Right atrium auricular region (tissue), 2 donors: Measurements from ENCODE around the gene LMO4. TPM values are rescaled to one million over a fixed set of nuclear protein-coding genes. Genes with fewer than 3 reads are reported as not detected.

Experiments
- DNase-seq: peaks from one replicate; pipeline ENCODE4 v3.0.0-alpha.2; 2019; ENCODE audit warnings: low spot score
- H3K27ac ChIP-seq, 2 donors: fragments of 200-600 bp; sonication (generic); 1 replicate in 1 of 2; 2 replicates in 1 of 2; pipeline ENCODE4 v1.5.1; 2016 to 2019
- H3K27me3 ChIP-seq, 2 donors: fragments of 200-600 bp; sonication (generic); one replicate each; pipeline versions ENCODE4 v1.5.1 to v1.6.0; 2017 to 2019
- H3K36me3 ChIP-seq: fragments of 200-600 bp; sonication (generic); one replicate; pipeline ENCODE4 v1.5.1; 2016
- H3K4me1 ChIP-seq, 2 donors: fragments of 200-600 bp; sonication (generic); one replicate each; pipeline versions ENCODE4 v1.5.1 to v1.6.0; 2017 to 2019
- H3K4me3 ChIP-seq, 2 donors: fragments of 200-600 bp; sonication (generic); 1 replicate in 1 of 2; 2 replicates in 1 of 2; pipeline ENCODE4 v1.5.1; 2017 to 2019; ENCODE audit warnings: mild to moderate bottlenecking in 1 of 2, moderate library complexity in 1 of 2
- H3K9me3 ChIP-seq, 2 donors: fragments of 200-600 bp; sonication (generic); one replicate each; pipeline ENCODE4 v1.5.1; 2019
- total RNA-seq, 2 donors: library from RNA; depleted of rRNA; stranded (reverse); fragments of >200 nt; gene quantifications; one replicate each; pipeline ENCODE4 v1.1.0, GENCODE V29; 2016
- TF ChIP-seq, protein P1 (sequence below), 2 donors: fragments of 200-600 bp; sonication (generic); IDR thresholded peaks; one replicate each; pipeline ENCODE4 v1.5.1; 2019; ENCODE audit warnings: antibody characterized with exemption in 2 of 2

Gene LMO4
- total RNA-seq, 2 donors from 2014 or later, result 32.7 to 47.7 TPM

DNA sequence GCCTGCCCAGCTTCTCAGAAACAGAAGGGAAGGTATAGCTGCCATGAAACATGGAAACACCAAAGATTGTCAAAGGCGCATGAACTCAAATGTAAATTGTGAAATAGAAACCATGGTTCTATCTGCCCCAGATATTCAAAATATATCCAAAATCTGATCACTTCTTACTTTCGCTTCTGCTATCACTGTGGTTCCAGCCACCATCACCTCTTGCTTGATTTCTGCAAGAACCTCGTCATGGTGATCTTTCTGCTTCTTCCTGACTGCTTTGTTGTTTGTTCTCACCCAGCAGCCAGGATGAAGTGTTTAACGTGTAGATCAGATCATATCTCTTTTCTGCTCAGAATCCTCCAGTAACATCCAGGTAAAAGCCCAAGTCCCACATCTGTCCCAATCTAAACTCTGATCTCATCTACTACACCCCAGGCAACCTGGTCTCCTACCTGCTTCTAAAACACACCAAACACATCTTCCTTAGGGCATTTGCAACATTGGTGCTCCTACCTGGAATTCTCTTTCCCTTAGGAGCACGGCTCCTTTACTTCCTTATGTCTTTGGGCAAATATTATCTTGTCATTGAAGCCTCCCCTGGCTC lies 10.5 kb upstream of the LMO4 start:
- Histone ChIP-seq H3K9me3 (no peaks in the 10 kb centered on the region), H3K27me3 (no peaks in the 10 kb centered on the region), H3K27ac (no peak overlapping the region), H3K4me3 (no peak overlapping the region), H3K36me3 (no peaks in the 10 kb centered on the region), H3K4me1 (no peaks in the 10 kb centered on the region)
- TF ChIP-seq, protein P1, sequence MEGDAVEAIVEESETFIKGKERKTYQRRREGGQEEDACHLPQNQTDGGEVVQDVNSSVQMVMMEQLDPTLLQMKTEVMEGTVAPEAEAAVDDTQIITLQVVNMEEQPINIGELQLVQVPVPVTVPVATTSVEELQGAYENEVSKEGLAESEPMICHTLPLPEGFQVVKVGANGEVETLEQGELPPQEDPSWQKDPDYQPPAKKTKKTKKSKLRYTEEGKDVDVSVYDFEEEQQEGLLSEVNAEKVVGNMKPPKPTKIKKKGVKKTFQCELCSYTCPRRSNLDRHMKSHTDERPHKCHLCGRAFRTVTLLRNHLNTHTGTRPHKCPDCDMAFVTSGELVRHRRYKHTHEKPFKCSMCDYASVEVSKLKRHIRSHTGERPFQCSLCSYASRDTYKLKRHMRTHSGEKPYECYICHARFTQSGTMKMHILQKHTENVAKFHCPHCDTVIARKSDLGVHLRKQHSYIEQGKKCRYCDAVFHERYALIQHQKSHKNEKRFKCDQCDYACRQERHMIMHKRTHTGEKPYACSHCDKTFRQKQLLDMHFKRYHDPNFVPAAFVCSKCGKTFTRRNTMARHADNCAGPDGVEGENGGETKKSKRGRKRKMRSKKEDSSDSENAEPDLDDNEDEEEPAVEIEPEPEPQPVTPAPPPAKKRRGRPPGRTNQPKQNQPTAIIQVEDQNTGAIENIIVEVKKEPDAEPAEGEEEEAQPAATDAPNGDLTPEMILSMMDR (IDR thresholded peaks at IDR 0.05), result no peak
- no peak for DNase-seq

DNA sequence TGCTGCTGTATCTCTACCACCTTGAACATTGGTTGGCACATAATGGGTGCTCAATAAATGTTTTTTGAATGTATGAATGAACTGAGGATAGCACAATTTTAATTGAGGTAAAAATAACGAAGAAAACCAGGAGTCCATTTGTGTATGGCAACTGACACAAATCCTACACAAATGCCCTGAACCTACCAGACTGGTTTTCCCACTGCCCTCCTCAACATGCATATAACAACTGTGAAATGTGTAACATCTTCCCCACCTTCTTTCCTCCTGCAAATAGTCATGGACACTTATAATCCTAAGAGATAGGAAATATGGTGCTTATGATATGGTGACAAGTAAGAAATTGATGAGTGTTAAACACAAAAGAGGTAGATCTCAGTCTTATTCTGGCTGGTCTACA lies 9.9 kb upstream of the LMO4 start:
- Histone ChIP-seq H3K36me3 (no peaks in the 10 kb centered on the region), H3K27me3 (no peaks in the 10 kb centered on the region), H3K27ac (no peak overlapping the region), H3K9me3 (no peaks in the 10 kb centered on the region), H3K4me1 (no peaks in the 10 kb centered on the region), H3K4me3 (no peak overlapping the region)
- TF ChIP-seq, protein P1 (IDR thresholded peaks at IDR 0.05), result no peak
- DNase-seq, result no peak

DNA sequence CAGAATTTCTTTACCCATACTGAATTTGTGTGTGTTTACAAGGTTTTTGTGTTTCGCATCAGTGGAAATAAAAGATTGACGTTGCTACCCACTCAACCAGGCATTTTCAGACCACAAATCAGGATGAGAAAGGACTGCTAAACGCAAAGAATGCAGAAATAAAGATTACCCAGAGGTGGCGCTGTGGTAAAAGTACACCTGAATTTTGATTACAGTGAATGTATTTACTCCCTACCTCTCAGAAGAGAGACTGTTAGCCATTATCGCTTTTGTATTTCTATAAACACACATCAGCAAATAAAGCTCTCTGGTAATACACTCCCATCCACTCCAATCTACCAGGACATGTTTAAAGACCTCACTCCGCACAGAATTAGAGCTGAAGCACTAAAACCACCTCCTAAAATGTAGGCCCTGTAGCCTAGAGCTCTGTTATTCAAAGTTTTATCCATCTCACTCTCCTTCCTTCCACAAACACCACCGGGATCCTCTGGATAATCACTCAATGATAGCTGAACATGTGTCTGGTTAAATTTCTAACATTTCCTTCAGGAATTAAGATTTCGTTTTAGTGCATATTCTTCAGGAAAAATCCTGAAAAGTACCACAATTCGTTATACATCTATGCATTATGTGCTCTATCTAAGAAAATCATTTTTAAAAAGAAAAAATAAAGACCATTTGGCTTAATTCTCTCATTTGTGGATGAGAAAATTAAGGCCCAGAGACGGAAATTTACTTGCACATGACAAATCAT lies 2.5 kb upstream of the LMO4 start:
- Histone ChIP-seq H3K27me3 (no peaks in the 10 kb centered on the region), H3K36me3 (no peaks in the 10 kb centered on the region), H3K4me3 (no peak overlapping the region), H3K9me3 (no peaks in the 10 kb centered on the region), H3K27ac (no peak overlapping the region), H3K4me1 (peaks cover 0 to 8% of the 10 kb centered on the region in 2 donors)
- DNase-seq, result no peak
- TF ChIP-seq, protein P1 (IDR thresholded peaks at IDR 0.05), result peak; percentile 71 to 86

DNA sequence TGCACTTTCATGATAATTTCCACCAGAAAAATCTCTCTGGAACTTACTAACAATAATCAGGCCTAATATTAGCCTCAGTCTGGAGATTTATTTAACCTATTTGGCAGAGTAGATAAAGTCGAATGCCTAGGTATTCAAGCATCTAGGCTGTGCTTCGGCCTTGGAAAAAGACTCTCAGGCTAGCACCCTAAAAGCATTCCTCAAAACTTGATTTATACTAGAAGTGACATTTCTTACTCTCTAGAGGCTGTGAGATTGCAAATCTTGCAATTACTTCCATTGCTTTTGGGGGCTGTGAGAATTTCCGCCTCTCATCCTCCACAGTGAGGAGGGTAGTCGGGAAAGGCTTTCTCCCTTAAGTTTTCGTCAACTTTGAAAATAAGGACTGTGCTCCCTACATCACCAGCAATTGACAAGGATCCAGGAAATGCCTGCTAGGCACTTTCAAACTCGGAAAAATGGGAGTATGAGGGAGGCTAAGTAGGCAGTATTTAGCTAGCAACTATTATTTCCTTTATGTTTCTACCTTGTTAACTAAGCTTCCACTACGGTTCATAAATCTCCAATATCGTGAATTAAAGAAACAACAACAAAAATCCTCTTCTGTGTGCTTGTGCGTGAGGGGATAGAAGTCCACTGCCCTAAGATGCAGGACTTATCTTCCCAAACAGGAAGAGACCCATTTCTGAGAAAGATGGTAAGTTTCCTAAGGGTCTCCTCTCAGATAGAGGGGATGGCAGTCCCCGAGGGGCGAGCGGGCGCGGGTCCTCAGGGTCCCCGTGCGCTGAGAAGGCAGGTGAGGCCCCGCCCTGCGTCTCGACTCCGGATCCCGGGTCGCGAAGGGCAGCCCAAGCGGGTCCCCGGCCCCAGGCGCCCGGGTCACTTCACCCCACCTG lies 1.1 kb upstream of the LMO4 start:
- Histone ChIP-seq H3K27me3 (no peaks in the 10 kb centered on the region), H3K27ac (peak overlapping the region; percentile 97 to 98), H3K4me1 (peaks cover 0 to 16% of the 10 kb centered on the region in 2 donors), H3K9me3 (no peaks in the 10 kb centered on the region), H3K36me3 (no peaks in the 10 kb centered on the region), H3K4me3 (peak overlapping the region; percentile 83 to 93)
- TF ChIP-seq, protein P1 (IDR thresholded peaks at IDR 0.05), result no peak
- no peak for DNase-seq

DNA sequence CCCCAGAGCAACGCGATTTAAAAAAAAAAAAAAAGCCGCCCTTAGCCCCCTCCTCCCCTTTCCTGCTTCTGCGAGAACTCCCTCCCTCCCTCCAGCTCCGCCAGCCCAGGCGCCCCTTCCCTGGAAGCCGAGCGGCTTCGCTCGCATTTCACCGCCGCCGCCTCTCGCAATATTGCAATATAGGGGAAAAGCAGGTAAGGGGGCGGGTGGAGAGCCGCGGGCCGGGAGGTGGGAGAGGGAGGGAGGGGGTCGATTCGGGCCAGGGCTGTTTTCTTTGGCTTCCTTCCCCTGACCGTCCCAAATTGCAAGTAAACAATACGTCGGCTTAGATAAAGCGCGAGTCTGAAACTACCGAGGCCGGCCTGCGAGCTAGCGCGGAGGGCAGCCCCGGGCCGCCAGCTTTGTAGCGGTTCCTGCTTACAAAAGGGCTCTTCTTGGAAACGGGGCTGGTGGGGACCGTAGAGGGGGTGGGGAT lies 408 bp downstream of the LMO4 start:
- H3K27ac ChIP-seq, result peak overlapping the region; percentile 97 to 99
- DNase-seq, result peak; percentile 66
- no peaks in the 10 kb centered on the region for H3K36me3 ChIP-seq
- H3K9me3 ChIP-seq, result no peaks in the 10 kb centered on the region
- peaks cover 0 to 29% of the 10 kb centered on the region in 2 donors for H3K4me1 ChIP-seq
- TF ChIP-seq, protein P1 (IDR thresholded peaks at IDR 0.05), result no peak
- H3K27me3 ChIP-seq, result no peaks in the 10 kb centered on the region
- H3K4me3 ChIP-seq, result peak overlapping the region; percentile 83 to 93
